PFSK-1 (cell line): ENCODE results near the gene INPP5F.

ENCODE experiments used
- SIN3A ChIP-seq: IDR thresholded peaks from 2 replicates; pipeline ENCODE4 v1.6.1; 2012; ENCODE audit warnings: mild to moderate bottlenecking, low read length, moderate library complexity, borderline replicate concordance; ENCODE audit not compliant: insufficient read depth
- TAF1 ChIP-seq: IDR thresholded peaks from 2 replicates; pipeline ENCODE4 v1.6.1; 2012; ENCODE audit warnings: low read length, control low read depth, borderline replicate concordance; ENCODE audit not compliant: insufficient read depth

DNA sequence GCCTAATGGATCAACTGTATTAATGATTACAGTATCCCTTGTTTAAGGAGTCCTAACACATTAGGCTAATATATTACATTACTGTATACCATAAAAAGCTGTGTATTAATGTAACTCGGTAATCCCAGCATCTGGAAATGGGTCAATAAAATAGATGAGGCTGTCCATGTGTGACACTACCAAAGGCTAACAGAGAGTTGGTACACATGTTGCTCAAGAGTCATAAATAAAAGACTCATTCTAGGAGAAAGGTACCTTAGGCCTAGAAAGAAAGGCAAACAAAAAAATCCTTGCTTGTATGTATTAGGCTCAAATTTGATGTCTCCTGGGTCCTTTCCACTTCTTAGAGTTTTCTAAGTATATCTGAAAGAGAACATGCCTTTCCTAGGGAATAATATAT, 132.2 kb downstream of the INPP5F start:
- no peak for TF ChIP-seq TAF1
- no peak for TF ChIP-seq SIN3A
